ENCODE data around the gene FILIP1L. TPM values are rescaled to one million over a fixed set of nuclear protein-coding genes. Genes with fewer than 3 reads are reported as not detected.

FILIP1L gene
- total RNA-seq, 1 experiment from 2014 or later: 4.3 TPM

GRCh38 chr3:99951701-99952100 is 162.6 kb downstream of the FILIP1L start:
- POLR2A ChIA-PET (ENCODE audit: low non-redundant PET): no interaction called here

GRCh38 chr3:99950921-99951320 is 163.4 kb downstream of the FILIP1L start:
- TF ChIP-seq EZH2 (IDR thresholded peaks at IDR 0.05; ENCODE audit: borderline replicate concordance, low read depth, low read length, poor library complexity, severe bottlenecking) (no peak), CTCF (conservative IDR thresholded peaks at IDR 0.05; ENCODE audit: low read depth, low read length) (no peak)
- H3K27ac ChIP-seq (ENCODE audit: low read depth, low read length, poor library complexity, severe bottlenecking): no peak overlapping the region
- intact Hi-C loops (cut with micrococcal nuclease; ENCODE audit: unreplicated experiment): no loop called here
- ChIA-PET POLR2A (ENCODE audit: low non-redundant PET) (no interaction called here), CTCF (no interaction called here)
- H3K27me3 ChIP-seq (replicated peaks; ENCODE audit: insufficient read depth, low read depth, low read length, poor library complexity): no peaks in the 10 kb centered on the region
- peaks cover 3% of the 10 kb centered on the region for H3K4me1 ChIP-seq (ENCODE audit: insufficient read depth, low read length, poor library complexity, severe bottlenecking)
- H3K9me3 ChIP-seq (ENCODE audit: low read depth, low read length, poor library complexity, severe bottlenecking): no peaks in the 10 kb centered on the region
- H3K4me3 ChIP-seq (ENCODE audit: low read depth, low read length, poor library complexity, severe bottlenecking): no peak overlapping the region
- H3K36me3 ChIP-seq (ENCODE audit: insufficient read depth, low read length, poor library complexity, severe bottlenecking): no peaks in the 10 kb centered on the region
- BruUV-seq (replicated peaks): no TSS peak
- DNase-seq (ENCODE audit: low spot score): no peak

More at GRCh38 chr3:99951701-99952100, 162.6 kb downstream of the FILIP1L start:
- intact Hi-C loops (cut with micrococcal nuclease; ENCODE audit: unreplicated experiment): no loop called here
- no peaks in the 10 kb centered on the region for H3K9me3 ChIP-seq (ENCODE audit: low read depth, low read length, poor library complexity, severe bottlenecking)
- CTCF ChIA-PET: no interaction called here
- H3K36me3 ChIP-seq (ENCODE audit: insufficient read depth, low read length, poor library complexity, severe bottlenecking): no peaks in the 10 kb centered on the region
- no peak for TF ChIP-seq CTCF (conservative IDR thresholded peaks at IDR 0.05; ENCODE audit: low read depth, low read length)
- no peak overlapping the region for H3K4me3 ChIP-seq (ENCODE audit: low read depth, low read length, poor library complexity, severe bottlenecking)
- no peaks in the 10 kb centered on the region for H3K27me3 ChIP-seq (replicated peaks; ENCODE audit: insufficient read depth, low read depth, low read length, poor library complexity)
- H3K4me1 ChIP-seq (ENCODE audit: insufficient read depth, low read length, poor library complexity, severe bottlenecking): peaks cover 2% of the 10 kb centered on the region
- no peak overlapping the region for H3K27ac ChIP-seq (ENCODE audit: low read depth, low read length, poor library complexity, severe bottlenecking)
- BruUV-seq (replicated peaks): no TSS peak
- no peak for DNase-seq (ENCODE audit: low spot score)

GRCh38 chr3:99949956-99950670 is 164.2 kb downstream of the FILIP1L start:
- ChIA-PET CTCF (no interaction called here), POLR2A (ENCODE audit: low non-redundant PET) (no interaction called here)
- DNase-seq (ENCODE audit: low spot score): no peak
- intact Hi-C loops (cut with micrococcal nuclease; ENCODE audit: unreplicated experiment): no loop called here
- Histone ChIP-seq H3K4me1 (ENCODE audit: insufficient read depth, low read length, poor library complexity, severe bottlenecking) (peaks cover 11% of the 10 kb centered on the region), H3K9me3 (ENCODE audit: low read depth, low read length, poor library complexity, severe bottlenecking) (no peaks in the 10 kb centered on the region), H3K27me3 (replicated peaks; ENCODE audit: insufficient read depth, low read depth, low read length, poor library complexity) (no peaks in the 10 kb centered on the region), H3K4me3 (ENCODE audit: low read depth, low read length, poor library complexity, severe bottlenecking) (no peak overlapping the region), H3K27ac (ENCODE audit: low read depth, low read length, poor library complexity, severe bottlenecking) (no peak overlapping the region), H3K36me3 (ENCODE audit: insufficient read depth, low read length, poor library complexity, severe bottlenecking) (no peaks in the 10 kb centered on the region)
- no peak for TF ChIP-seq EZH2 (IDR thresholded peaks at IDR 0.05; ENCODE audit: borderline replicate concordance, low read depth, low read length, poor library complexity, severe bottlenecking)
- TF ChIP-seq CTCF (conservative IDR thresholded peaks at IDR 0.05; ENCODE audit: low read depth, low read length): no peak
- BruUV-seq (replicated peaks): no TSS peak
